ENCODE data around the gene CEMIP. TPM values are rescaled to one million over a fixed set of nuclear protein-coding genes. Genes with fewer than 3 reads are reported as not detected.

CEMIP gene
- total and polyA plus RNA-seq, 10 of the 15 experiments (the other 5 are each of a cell fraction or from before 2014, with no cell fraction given) = 0.01 to 0.44 (median 0.16) TPM; not detected in 6

DNA sequence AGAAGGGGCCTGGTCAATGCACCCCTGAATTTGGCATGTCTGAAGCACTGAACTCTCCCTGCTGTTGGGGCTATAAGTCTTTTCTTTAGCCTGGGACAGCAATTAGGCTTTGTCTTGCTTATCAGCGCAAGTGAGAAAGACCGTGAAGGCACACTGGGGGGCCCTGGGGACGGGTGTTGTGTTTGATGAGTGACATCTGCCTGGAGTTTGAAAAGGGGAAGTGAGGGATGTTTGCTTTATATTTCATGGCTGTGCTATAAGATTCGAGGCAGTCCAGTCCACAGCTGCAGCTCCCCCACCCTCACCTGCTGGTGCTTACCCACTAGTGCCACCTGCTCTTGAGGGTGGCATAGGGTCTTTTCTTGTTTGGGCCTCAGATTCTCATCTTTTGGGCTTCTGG, 44.8 kb downstream of the CEMIP start (continued):
- no peak for TF ChIP-seq CUX1 (IDR thresholded peaks at IDR 0.05; ENCODE audit: insufficient replicate concordance, low read depth, low read length)
- no peak for TF ChIP-seq BMI1 (IDR thresholded peaks at IDR 0.05; ENCODE audit: borderline replicate concordance)
- TF ChIP-seq DPF2 (IDR thresholded peaks at IDR 0.05) = peak; percentile 69; the same call in 1 of the 2 replicates
- TF ChIP-seq SMC3 (IDR thresholded peaks at IDR 0.05; ENCODE audit: borderline replicate concordance, low read length) = no peak
- no peak for TF ChIP-seq ZNF592 (IDR thresholded peaks at IDR 0.05)
- TF ChIP-seq PKNOX1 (IDR thresholded peaks at IDR 0.05) = peak; percentile 90
- no peak for TF ChIP-seq EED (IDR thresholded peaks at IDR 0.05; ENCODE audit: low read depth)
- no peak for TF ChIP-seq STAT3 (IDR thresholded peaks at IDR 0.05; ENCODE audit: low read depth, low read length)
- no peak for TF ChIP-seq SKIL (IDR thresholded peaks at IDR 0.05; ENCODE audit: low read depth, poor library complexity, severe bottlenecking)
- peak; percentile 53; the same call in 1 of the 2 replicates for TF ChIP-seq MTA2 (IDR thresholded peaks at IDR 0.05; ENCODE audit: low read depth)
- no peak for TF ChIP-seq NFYA (IDR thresholded peaks at IDR 0.05; ENCODE audit: borderline replicate concordance, low read depth, low read length)
- TF ChIP-seq, protein P1, sequence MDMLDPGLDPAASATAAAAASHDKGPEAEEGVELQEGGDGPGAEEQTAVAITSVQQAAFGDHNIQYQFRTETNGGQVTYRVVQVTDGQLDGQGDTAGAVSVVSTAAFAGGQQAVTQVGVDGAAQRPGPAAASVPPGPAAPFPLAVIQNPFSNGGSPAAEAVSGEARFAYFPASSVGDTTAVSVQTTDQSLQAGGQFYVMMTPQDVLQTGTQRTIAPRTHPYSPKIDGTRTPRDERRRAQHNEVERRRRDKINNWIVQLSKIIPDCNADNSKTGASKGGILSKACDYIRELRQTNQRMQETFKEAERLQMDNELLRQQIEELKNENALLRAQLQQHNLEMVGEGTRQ (IDR thresholded peaks at IDR 0.05; ENCODE audit: borderline replicate concordance, low read depth, low read length) = no peak
- TF ChIP-seq, protein P2, sequence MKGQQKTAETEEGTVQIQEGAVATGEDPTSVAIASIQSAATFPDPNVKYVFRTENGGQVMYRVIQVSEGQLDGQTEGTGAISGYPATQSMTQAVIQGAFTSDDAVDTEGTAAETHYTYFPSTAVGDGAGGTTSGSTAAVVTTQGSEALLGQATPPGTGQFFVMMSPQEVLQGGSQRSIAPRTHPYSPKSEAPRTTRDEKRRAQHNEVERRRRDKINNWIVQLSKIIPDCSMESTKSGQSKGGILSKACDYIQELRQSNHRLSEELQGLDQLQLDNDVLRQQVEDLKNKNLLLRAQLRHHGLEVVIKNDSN (IDR thresholded peaks at IDR 0.05; ENCODE audit: borderline replicate concordance, extremely low read length, insufficient read depth, low read depth, low read length) = no peak
- no peak for TF ChIP-seq TBL1XR1 (IDR thresholded peaks at IDR 0.05; ENCODE audit: low read depth, low read length)
- peak; percentile 66 for TF ChIP-seq MEF2B (IDR thresholded peaks at IDR 0.05; ENCODE audit: partially characterized antibody, poor library complexity, severe bottlenecking)

Measured in GM12878 (cell line).